HepG2 (cell line): ENCODE results near the gene MEPCE. TPM values are rescaled to one million over a fixed set of nuclear protein-coding genes. Genes with fewer than 3 reads are reported as not detected.

Source experiments
- ARHGAP35 ChIP-seq: sonication (generic); formaldehyde crosslinking; IDR thresholded peaks from 2 replicates; pipeline ENCODE4 v1.9.0; 2022; ENCODE audit warnings: mild to moderate bottlenecking, inconsistent platforms, moderate library complexity, missing genetic modification reagents, borderline replicate concordance
- ARNTL ChIP-seq: sonication (generic); formaldehyde crosslinking; IDR thresholded peaks from 2 replicates; pipeline ENCODE4 v1.4.0; 2020; ENCODE audit warnings: mild to moderate bottlenecking, missing genetic modification reagents
- FOXK1 ChIP-seq: sonication (generic); formaldehyde crosslinking; IDR thresholded peaks from 2 replicates; pipeline ENCODE4 v1.4.0; 2020; ENCODE audit warnings: low read depth, missing genetic modification reagents, borderline replicate concordance
- GATAD1 ChIP-seq: IDR thresholded peaks from 2 replicates; pipeline ENCODE4 v1.6.1; 2016; ENCODE audit warnings: missing genetic modification reagents, missing compliant biosample characterization
- HHEX ChIP-seq: IDR thresholded peaks from 2 replicates; pipeline ENCODE4 v1.6.1; 2016; ENCODE audit warnings: control low read depth
- HMGXB3 ChIP-seq: sonication (generic); formaldehyde crosslinking; IDR thresholded peaks from 2 replicates; pipeline ENCODE4 v1.4.0; 2020; ENCODE audit warnings: missing genetic modification reagents, borderline replicate concordance
- KLF16 ChIP-seq, 2 experiments: sonication (generic) in 1 of 2; formaldehyde crosslinking in 1 of 2; IDR thresholded peaks; 2 replicates each; pipeline versions ENCODE4 v1.6.1 to v1.8.0; 2016 to 2023; ENCODE audit warnings: missing genetic modification reagents in 2 of 2, missing compliant biosample characterization in 1 of 2
- NFE2 ChIP-seq: sonication (generic); formaldehyde crosslinking; IDR thresholded peaks from 2 replicates; pipeline ENCODE4 v1.4.0; 2020; ENCODE audit warnings: missing genetic modification reagents
- POLR2G ChIP-seq: fragments of 200-400 bp; formaldehyde crosslinking; IDR thresholded peaks from 2 replicates; pipeline ENCODE4 v1.6.1; 2018; ENCODE audit warnings: mild to moderate bottlenecking, low read depth, low read length, moderate library complexity
- REL ChIP-seq: sonication (generic); formaldehyde crosslinking; conservative IDR thresholded peaks from 2 replicates; pipeline ENCODE4 v1.8.0; 2022; ENCODE audit warnings: mild to moderate bottlenecking, missing genetic modification reagents, moderate library complexity
- REST ChIP-seq, 2 experiments: IDR thresholded peaks; 2 replicates each; pipeline ENCODE4 v1.6.1; 2011 to 2012; ENCODE audit warnings: low read length in 2 of 2, borderline replicate concordance in 1 of 2, low read depth in 1 of 2, mild to moderate bottlenecking in 1 of 2, moderate library complexity in 1 of 2
- RXRA ChIP-seq: sonication (generic); formaldehyde crosslinking; IDR thresholded peaks from 2 replicates; pipeline ENCODE4 v1.5.1; 2020; ENCODE audit warnings: missing genetic modification reagents
- SNAI1 ChIP-seq: sonication (generic); formaldehyde crosslinking; IDR thresholded peaks from 2 replicates; pipeline ENCODE4 v1.5.0; 2020; ENCODE audit warnings: mild to moderate bottlenecking, missing genetic modification reagents, borderline replicate concordance
- STAT5B ChIP-seq: sonication (generic); formaldehyde crosslinking; IDR thresholded peaks from 2 replicates; pipeline ENCODE4 v1.4.0; 2020; ENCODE audit warnings: missing genetic modification reagents
- ZBTB42 ChIP-seq: sonication (generic); formaldehyde crosslinking; IDR thresholded peaks from 2 replicates; pipeline ENCODE4 v1.5.0; 2020; ENCODE audit warnings: mild to moderate bottlenecking, missing genetic modification reagents
- ZMYM4 ChIP-seq: sonication (generic); formaldehyde crosslinking; IDR thresholded peaks from 2 replicates; pipeline ENCODE4 v1.8.1; 2023; ENCODE audit warnings: mild to moderate bottlenecking, missing genetic modification reagents
- ZNF225 ChIP-seq: sonication (generic); formaldehyde crosslinking; IDR thresholded peaks from 2 replicates; pipeline ENCODE4 v1.4.0; 2020; ENCODE audit warnings: mild to moderate bottlenecking, missing genetic modification reagents
- ZNF335 ChIP-seq: sonication (generic); formaldehyde crosslinking; IDR thresholded peaks from 2 replicates; pipeline ENCODE4 v1.4.0; 2020; ENCODE audit warnings: missing genetic modification reagents
- ZNF354B ChIP-seq: sonication (generic); formaldehyde crosslinking; IDR thresholded peaks from 2 replicates; pipeline ENCODE4 v1.8.0; 2022; ENCODE audit warnings: mild to moderate bottlenecking, missing genetic modification reagents
- ZNF512 ChIP-seq: sonication (generic); formaldehyde crosslinking; IDR thresholded peaks from 2 replicates; pipeline ENCODE4 v1.4.0; 2020; ENCODE audit warnings: mild to moderate bottlenecking, missing genetic modification reagents
- polyA plus RNA-seq, 8 experiments: library from polyadenylated mRNA; depleted of rRNA in 3 of 8; stranded (reverse) in 7 of 8; unstranded in 1 of 8; fragments of >200 nt; fragmentation: Illumina TruSeq in 4 of 8; extraction: Trizol in 4 of 8; gene quantifications; 2 replicates each; pipeline versions ENCODE4 v1.2.1 to v1.2.3, GENCODE V29; 2011 to 2016; ENCODE audit warnings: low read depth in 4 of 8, missing spikeins in 1 of 8, mixed read lengths in 1 of 8; ENCODE audit not compliant: insufficient read depth in 1 of 8
- total RNA-seq, 5 experiments: library from RNA; depleted of rRNA; stranded (reverse); fragments of >200 nt; fragmentation: Illumina TruSeq; extraction: Trizol; gene quantifications; 2 replicates each; pipeline ENCODE4 v1.2.3, GENCODE V29; 2016; ENCODE audit warnings: low read depth in 1 of 5

The MEPCE gene
- total and polyA plus RNA-seq, 2 of the 13 experiments (the other 11 are each of a cell fraction or from before 2014, with no cell fraction given) = 12.3 to 26.0 TPM

- no peak for TF ChIP-seq NFE2 (CRISPR knock-in tag)
- peak; percentile 97 for TF ChIP-seq POLR2G
- peak; percentile 27; the same call in 1 of the 2 replicates for TF ChIP-seq RXRA
- TF ChIP-seq ZNF354B (CRISPR knock-in tag) = no peak
- TF ChIP-seq ZNF335 (CRISPR knock-in tag) = peak; percentile 100
- no peak; the same call in 1 of the 2 replicates for TF ChIP-seq ARHGAP35 (CRISPR knock-in tag)
- TF ChIP-seq FOXK1 (CRISPR knock-in tag) = peak; percentile 4; the same call in 1 of the 2 replicates
- TF ChIP-seq REST (IDR thresholded peaks at IDR 0.05; ENCODE audit: borderline replicate concordance in 1 of 2, low read depth in 1 of 2, low read length in 2 of 2) = no peak
- TF ChIP-seq KLF16 (CRISPR knock-in tag; IDR thresholded peaks at IDR 0.05) = peak; percentile 80 to 82; a peak in 2 of 4 replicates
- TF ChIP-seq ZMYM4 (CRISPR knock-in tag) = peak; percentile 58
- peak; percentile 93; the same call in 1 of the 2 replicates for TF ChIP-seq REL (CRISPR knock-in tag)
- peak; percentile 23; the same call in 1 of the 2 replicates for TF ChIP-seq HMGXB3 (CRISPR knock-in tag)
- TF ChIP-seq STAT5B (CRISPR knock-in tag) = no peak; the same call in 1 of the 2 replicates
- peak; percentile 75; the same call in 1 of the 2 replicates for TF ChIP-seq GATAD1 (CRISPR knock-in tag)
- TF ChIP-seq SNAI1 = peak; percentile 84; the same call in 1 of the 2 replicates
- TF ChIP-seq ARNTL (CRISPR knock-in tag) = peak; percentile 53; the same call in 1 of the 2 replicates
- peak; percentile 55 for TF ChIP-seq ZNF225 (CRISPR knock-in tag)
- TF ChIP-seq ZBTB42 (CRISPR knock-in tag) = 0 out of 2 replicates have a peak, but pooled peaks have one; percentile 43
- no peak for TF ChIP-seq HHEX (CRISPR knock-in tag)
- TF ChIP-seq ZNF512 (CRISPR knock-in tag) = 0 out of 2 replicates have a peak, but pooled peaks have one; percentile 47
These were observed 1.2 kb upstream of the MEPCE start, which contains the start of gene ZCWPW1 (continued) for GRCh38 chr7:100428199-100428966.
